ENCODE results near the gene AKT3. TPM values are rescaled to one million over a fixed set of nuclear protein-coding genes. Genes with fewer than 3 reads are reported as not detected.
"Not testable (repeated sequence)": the region's sequence is repeated elsewhere in the genome, so short reads cannot be mapped to it uniquely, and the experiment has no call there.

AKT3 gene
- total and polyA plus RNA-seq, 5 donors from 2014 or later, result 0.81 to 84.2 (median 2.8) TPM

DNA sequence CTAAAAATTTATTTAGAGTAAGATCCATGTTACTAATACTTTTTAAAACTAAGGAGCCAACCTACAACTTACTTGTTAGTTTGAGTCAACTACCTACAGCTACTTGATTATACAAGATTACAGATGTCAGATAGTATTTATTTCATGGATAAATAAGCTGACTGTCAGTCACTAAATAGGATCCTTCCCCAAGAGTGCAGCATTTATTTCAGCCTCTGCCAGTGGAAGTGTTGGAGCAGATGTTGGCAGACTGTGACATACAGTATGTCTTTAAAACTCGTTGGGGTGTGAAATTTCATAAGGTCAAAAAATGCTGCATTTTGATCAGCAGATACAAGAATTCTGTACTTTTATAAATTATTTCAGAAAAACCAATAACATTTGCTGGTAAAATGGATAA lies 156.2 kb downstream of the AKT3 start:
- Histone ChIP-seq H3K4me1 (ENCODE audit: control insufficient read depth, insufficient read depth, low read length, poor library complexity, severe bottlenecking) (no peaks in the 10 kb centered on the region), H3K4me3 (ENCODE audit: low read depth, low read length) (no peak overlapping the region), H3K36me3 (ENCODE audit: control insufficient read depth, insufficient read depth, low read length) (peaks cover 2% of the 10 kb centered on the region), H3K27ac (ENCODE audit: insufficient read depth, low read length, poor library complexity, severe bottlenecking) (no peak overlapping the region), H3K9me3 (ENCODE audit: control insufficient read depth in 2 of 2, low read length in 2 of 2) (no peaks in the 10 kb centered on the region), H3K27me3 (ENCODE audit: control insufficient read depth, insufficient read depth, low read length) (no peaks in the 10 kb centered on the region)
- DNase-seq, result no peak
- Mint-ChIP-seq H3K27me3 (no peaks in the 10 kb centered on the region), H3K9me3 (peaks cover 0 to 1% (median 0%) of the 10 kb centered on the region in 7 donors), H3K36me3 (peaks cover 19% of the 10 kb centered on the region), H3K4me3 (no peak overlapping the region), H3K27ac (no peak overlapping the region), H3K4me1 (peaks cover 0 to 10% (median 5%) of the 10 kb centered on the region in 4 donors)
- no peak for ATAC-seq (ENCODE audit: low read depth in 2 of 2)

DNA sequence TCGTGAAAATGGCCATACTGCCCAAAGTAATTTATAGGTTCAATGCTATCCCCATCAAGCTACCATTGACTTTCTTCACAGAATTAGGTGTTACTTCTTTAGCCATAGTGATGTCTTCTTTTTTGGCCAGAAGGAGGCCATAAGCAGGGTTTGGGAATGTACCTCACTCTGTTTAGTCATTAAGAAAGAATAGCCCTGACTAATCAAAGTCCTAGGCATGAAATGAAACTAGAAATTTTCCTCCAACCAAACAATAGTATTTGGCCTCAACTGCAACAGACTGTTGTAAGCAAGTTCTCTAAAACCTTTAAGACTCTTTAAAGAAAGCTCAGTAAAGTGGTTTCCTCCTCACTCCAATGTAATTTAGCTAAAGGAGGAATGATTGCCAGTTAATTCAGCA lies 163.9 kb downstream of the AKT3 start:
- no peak for ATAC-seq (ENCODE audit: low read depth in 2 of 2)
- Histone ChIP-seq H3K9me3 (ENCODE audit: control insufficient read depth in 2 of 2, low read length in 2 of 2) (no peaks in the 10 kb centered on the region), H3K36me3 (ENCODE audit: control insufficient read depth, insufficient read depth, low read length) (no peaks in the 10 kb centered on the region), H3K4me1 (ENCODE audit: control insufficient read depth, insufficient read depth, low read length, poor library complexity, severe bottlenecking) (no peaks in the 10 kb centered on the region), H3K27ac (ENCODE audit: insufficient read depth, low read length, poor library complexity, severe bottlenecking) (no peak overlapping the region), H3K4me3 (ENCODE audit: low read depth, low read length) (no peak overlapping the region), H3K27me3 (ENCODE audit: control insufficient read depth, insufficient read depth, low read length) (no peaks in the 10 kb centered on the region)
- peaks cover 38% of the 10 kb centered on the region for H3K36me3 Mint-ChIP-seq
- no peak overlapping the region for H3K4me3 Mint-ChIP-seq
- H3K27ac Mint-ChIP-seq, result no peak overlapping the region
- H3K9me3 Mint-ChIP-seq, result peaks cover 0 to 2% (median 0%) of the 10 kb centered on the region in 7 donors
- no peaks in the 10 kb centered on the region for H3K27me3 Mint-ChIP-seq
- DNase-seq, result no peak
- peaks cover 0 to 6% (median 0%) of the 10 kb centered on the region in 4 donors for H3K4me1 Mint-ChIP-seq

- Mint-ChIP-seq H3K9me3 (peaks cover 0 to 2% (median 0%) of the 10 kb centered on the region in 7 donors), H3K4me3 (no peak overlapping the region), H3K36me3 (peaks cover 32% of the 10 kb centered on the region), H3K27ac (no peak overlapping the region), H3K4me1 (peaks cover 0 to 5% (median 1%) of the 10 kb centered on the region in 4 donors), H3K27me3 (no peaks in the 10 kb centered on the region)
- ATAC-seq (ENCODE audit: low read depth in 2 of 2), result no peak
- Histone ChIP-seq H3K27ac (ENCODE audit: insufficient read depth, low read length, poor library complexity, severe bottlenecking) (no peak overlapping the region), H3K4me3 (ENCODE audit: low read depth, low read length) (no peak overlapping the region), H3K36me3 (ENCODE audit: control insufficient read depth, insufficient read depth, low read length) (no peaks in the 10 kb centered on the region), H3K27me3 (ENCODE audit: control insufficient read depth, insufficient read depth, low read length) (no peaks in the 10 kb centered on the region), H3K4me1 (ENCODE audit: control insufficient read depth, insufficient read depth, low read length, poor library complexity, severe bottlenecking) (no peaks in the 10 kb centered on the region), H3K9me3 (ENCODE audit: control insufficient read depth in 2 of 2, low read length in 2 of 2) (no peaks in the 10 kb centered on the region)
- DNase-seq, result no peak
Observed at GRCh38 chr1:243680860-243681259, 169.2 kb downstream of the AKT3 start.

GRCh38 chr1:243672539-243673074 lies 177.4 kb downstream of the AKT3 start:
- H3K4me3 ChIP-seq (ENCODE audit: low read depth, low read length), result no peak overlapping the region
- Mint-ChIP-seq H3K36me3 (peaks cover 32% of the 10 kb centered on the region), H3K27me3 (no peaks in the 10 kb centered on the region), H3K4me1 (peaks cover 14 to 21% (median 18%) of the 10 kb centered on the region in 4 donors), H3K9me3 (no peaks in the 10 kb centered on the region), H3K4me3 (no peak overlapping the region), H3K27ac (peak overlapping the region in 1 of 3 donors; percentile 61)
- no peaks in the 10 kb centered on the region for H3K27me3 ChIP-seq (ENCODE audit: control insufficient read depth, insufficient read depth, low read length)
- DNase-seq (no peak), ATAC-seq (ENCODE audit: low read depth in 2 of 2) (no peak)
- no peak overlapping the region for H3K27ac ChIP-seq (ENCODE audit: insufficient read depth, low read length, poor library complexity, severe bottlenecking)
- no peaks in the 10 kb centered on the region for H3K4me1 ChIP-seq (ENCODE audit: control insufficient read depth, insufficient read depth, low read length, poor library complexity, severe bottlenecking)
- no peaks in the 10 kb centered on the region for H3K36me3 ChIP-seq (ENCODE audit: control insufficient read depth, insufficient read depth, low read length)
- no peaks in the 10 kb centered on the region for H3K9me3 ChIP-seq (ENCODE audit: control insufficient read depth in 2 of 2, low read length in 2 of 2)

GRCh38 chr1:243667591-243667990 lies 182.5 kb downstream of the AKT3 start:
- Mint-ChIP-seq H3K27me3 (no peaks in the 10 kb centered on the region), H3K9me3 (peaks cover 0 to 3% (median 0%) of the 10 kb centered on the region in 7 donors), H3K36me3 (peaks cover 31% of the 10 kb centered on the region), H3K4me3 (no peak overlapping the region), H3K27ac (peak overlapping the region in 1 of 3 donors; percentile 70), H3K4me1 (peaks cover 3 to 25% (median 10%) of the 10 kb centered on the region in 4 donors)
- ATAC-seq (ENCODE audit: low read depth in 2 of 2), result no peak
- DNase-seq, result no peak
- Histone ChIP-seq H3K9me3 (ENCODE audit: control insufficient read depth in 2 of 2, low read length in 2 of 2) (no peaks in the 10 kb centered on the region), H3K4me3 (ENCODE audit: low read depth, low read length) (no peak overlapping the region), H3K4me1 (ENCODE audit: control insufficient read depth, insufficient read depth, low read length, poor library complexity, severe bottlenecking) (no peaks in the 10 kb centered on the region), H3K36me3 (ENCODE audit: control insufficient read depth, insufficient read depth, low read length) (peaks cover 8% of the 10 kb centered on the region), H3K27me3 (ENCODE audit: control insufficient read depth, insufficient read depth, low read length) (no peaks in the 10 kb centered on the region), H3K27ac (ENCODE audit: insufficient read depth, low read length, poor library complexity, severe bottlenecking) (no peak overlapping the region)

GRCh38 chr1:243667133-243667532 lies 182.9 kb downstream of the AKT3 start:
- peaks cover 31% of the 10 kb centered on the region for H3K36me3 Mint-ChIP-seq

DNA sequence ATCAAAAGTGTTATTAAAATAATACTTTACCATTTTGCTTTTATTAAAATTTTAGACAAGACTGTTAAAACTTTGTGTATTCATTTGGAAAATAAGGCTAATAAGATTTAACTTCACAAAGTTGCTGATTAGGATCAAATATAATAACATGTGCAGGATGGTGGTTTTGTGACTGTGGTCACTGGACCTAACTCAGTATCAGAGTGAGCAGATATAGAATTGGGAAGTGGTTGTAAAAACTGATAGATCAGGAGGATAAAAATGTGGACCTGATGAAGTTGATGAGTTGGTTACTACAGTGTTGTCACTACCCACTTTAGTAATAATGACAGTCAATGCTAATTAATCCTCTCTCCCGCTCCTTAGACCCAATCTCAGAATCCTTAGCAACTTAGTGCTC lies 186.4 kb downstream of the AKT3 start:
- no peak overlapping the region for H3K27ac ChIP-seq (ENCODE audit: insufficient read depth, low read length, poor library complexity, severe bottlenecking)
- no peak overlapping the region for H3K4me3 Mint-ChIP-seq
- no peak overlapping the region for H3K27ac Mint-ChIP-seq
- H3K27me3 Mint-ChIP-seq, result no peaks in the 10 kb centered on the region
- peaks cover 37% of the 10 kb centered on the region for H3K36me3 Mint-ChIP-seq
- no peaks in the 10 kb centered on the region for H3K9me3 ChIP-seq (ENCODE audit: control insufficient read depth in 2 of 2, low read length in 2 of 2)
- H3K36me3 ChIP-seq (ENCODE audit: control insufficient read depth, insufficient read depth, low read length), result peaks cover 11% of the 10 kb centered on the region
- DNase-seq (no peak), ATAC-seq (ENCODE audit: low read depth in 2 of 2) (no peak)
- H3K9me3 Mint-ChIP-seq, result peaks cover 0 to 3% (median 3%) of the 10 kb centered on the region in 7 donors
- no peak overlapping the region for H3K4me3 ChIP-seq (ENCODE audit: low read depth, low read length)
- peaks cover 3 to 20% (median 8%) of the 10 kb centered on the region in 4 donors for H3K4me1 Mint-ChIP-seq
- H3K27me3 ChIP-seq (ENCODE audit: control insufficient read depth, insufficient read depth, low read length), result no peaks in the 10 kb centered on the region
- H3K4me1 ChIP-seq (ENCODE audit: control insufficient read depth, insufficient read depth, low read length, poor library complexity, severe bottlenecking), result no peaks in the 10 kb centered on the region

More at GRCh38 chr1:243667133-243667532, 182.9 kb downstream of the AKT3 start:
- ATAC-seq (ENCODE audit: low read depth in 2 of 2) (no peak), DNase-seq (no peak)
- Mint-ChIP-seq H3K27me3 (no peaks in the 10 kb centered on the region), H3K27ac (peak overlapping the region in 1 of 3 donors; percentile 70), H3K4me1 (peaks cover 3 to 25% (median 10%) of the 10 kb centered on the region in 4 donors), H3K4me3 (no peak overlapping the region), H3K9me3 (peaks cover 0 to 3% (median 0%) of the 10 kb centered on the region in 7 donors)
- no peaks in the 10 kb centered on the region for H3K4me1 ChIP-seq (ENCODE audit: control insufficient read depth, insufficient read depth, low read length, poor library complexity, severe bottlenecking)
- peaks cover 8% of the 10 kb centered on the region for H3K36me3 ChIP-seq (ENCODE audit: control insufficient read depth, insufficient read depth, low read length)
- no peaks in the 10 kb centered on the region for H3K27me3 ChIP-seq (ENCODE audit: control insufficient read depth, insufficient read depth, low read length)
- no peak overlapping the region for H3K27ac ChIP-seq (ENCODE audit: insufficient read depth, low read length, poor library complexity, severe bottlenecking)
- no peaks in the 10 kb centered on the region for H3K9me3 ChIP-seq (ENCODE audit: control insufficient read depth in 2 of 2, low read length in 2 of 2)
- H3K4me3 ChIP-seq (ENCODE audit: low read depth, low read length), result no peak overlapping the region

GRCh38 chr1:243662169-243662568 lies 187.9 kb downstream of the AKT3 start:
- DNase-seq; H3K27me3 Mint-ChIP-seq; H3K27me3 ChIP-seq (ENCODE audit: control insufficient read depth, insufficient read depth, low read length); H3K9me3 ChIP-seq (ENCODE audit: control insufficient read depth in 2 of 2, low read length in 2 of 2); H3K4me3 ChIP-seq (ENCODE audit: low read depth, low read length); H3K27ac ChIP-seq (ENCODE audit: insufficient read depth, low read length, poor library complexity, severe bottlenecking); H3K27ac Mint-ChIP-seq; H3K9me3 Mint-ChIP-seq; H3K4me1 ChIP-seq (ENCODE audit: control insufficient read depth, insufficient read depth, low read length, poor library complexity, severe bottlenecking); H3K4me3 Mint-ChIP-seq; ATAC-seq (ENCODE audit: low read depth in 2 of 2): not testable (repeated sequence)
- H3K36me3 ChIP-seq (ENCODE audit: control insufficient read depth, insufficient read depth, low read length), result peaks cover 11% of the 10 kb centered on the region
- Mint-ChIP-seq H3K36me3 (peaks cover 29% of the 10 kb centered on the region), H3K4me1 (peaks cover under 1 to 18% (median 4%) of the 10 kb centered on the region in 4 donors)

Measured in CD4-positive, CD25-positive, alpha-beta regulatory T cell (primary cell).